H1 (cell line): ENCODE data around the gene CAMP. TPM values are rescaled to one million over a fixed set of nuclear protein-coding genes. Genes with fewer than 3 reads are reported as not detected.

ENCODE experiments used
- CTCF ChIA-PET: fragments of 300-600 bp; sonication (Branson Sonifier 250); formaldehyde crosslinking; loops from one replicate; lab custom pipeline; 2021; ENCODE audit not compliant: partially characterized antibody; lab: Charles Lee
- POLR2A ChIA-PET: fragments of 300-600 bp; sonication (Branson Sonifier 250); formaldehyde crosslinking; loops from one replicate; lab custom pipeline; 2021; ENCODE audit warnings: inconsistent platforms; ENCODE audit not compliant: partially characterized antibody; lab: Charles Lee
- DNase-seq, 2 experiments: peaks; one replicate each; pipeline versions ENCODE4 v3.0.0 to v3.0.0-alpha.2; 2010 to 2022; ENCODE audit warnings: low spot score in 2 of 2, low read depth in 1 of 2, mixed read lengths in 1 of 2
- FAIRE-seq: peaks from 2 replicates; lab custom pipeline; 2011; peaks lifted over from hg19 to GRCh38; lab: Jason Lieb, UNC
- H2AFZ ChIP-seq: 2 replicates; pipeline ENCODE4 v1.8.1; 2012; ENCODE audit warnings: low read length, inconsistent platforms
- H2AK5ac ChIP-seq: 2 replicates; pipeline ENCODE4 v1.6.1; 2013; ENCODE audit warnings: low read depth, low read length
- H2BK120ac ChIP-seq: replicated peaks from 2 replicates; pipeline ENCODE3; 2013; ENCODE audit warnings: low read depth, low read length, inconsistent platforms
- H2BK12ac ChIP-seq: 2 replicates; pipeline ENCODE4 v1.6.1; 2013; ENCODE audit warnings: low read depth, low read length
- H2BK15ac ChIP-seq: 2 replicates; pipeline ENCODE4 v1.6.1; 2013; ENCODE audit warnings: low read length
- H2BK20ac ChIP-seq: 2 replicates; pipeline ENCODE4 v1.6.1; 2013; ENCODE audit warnings: low read length
- H2BK5ac ChIP-seq: 2 replicates; pipeline ENCODE4 v1.6.1; 2013; ENCODE audit warnings: low read depth, low read length
- H3K14ac ChIP-seq: 2 replicates; pipeline ENCODE4 v1.6.1; 2013; ENCODE audit warnings: inconsistent platforms; ENCODE audit not compliant: insufficient read length
- H3K18ac ChIP-seq: 2 replicates; pipeline ENCODE4 v1.6.1; 2013; ENCODE audit warnings: low read length; ENCODE audit errors: extremely low read depth
- H3K23ac ChIP-seq: 2 replicates; pipeline ENCODE4 v1.6.1; 2013; ENCODE audit warnings: inconsistent platforms; ENCODE audit not compliant: insufficient read length
- H3K23me2 ChIP-seq: 2 replicates; pipeline ENCODE4 v1.6.1; 2013; ENCODE audit warnings: low read depth, low read length
- H3K27ac ChIP-seq: 2 replicates; pipeline ENCODE4 v1.6.1; 2011; ENCODE audit warnings: low read depth, low read length, inconsistent platforms
- H3K27me3 ChIP-seq, 4 experiments: replicated peaks in 1 of 4; 1 replicate in 1 of 4; 2 replicates in 3 of 4; pipeline versions ENCODE4 v1.6.1 to v1.8.1; 2011 to 2013; ENCODE audit warnings: low read length in 3 of 4, mild to moderate bottlenecking in 3 of 4, inconsistent platforms in 2 of 4, mixed read lengths in 2 of 4, moderate library complexity in 1 of 4; ENCODE audit not compliant: control insufficient read depth in 3 of 4, insufficient read depth in 3 of 4; ENCODE audit errors: extremely low read depth in 1 of 4
- H3K36me3 ChIP-seq, 4 experiments: 2 replicates each; pipeline versions ENCODE4 v1.6.1 to v1.8.1; 2011 to 2013; ENCODE audit warnings: mild to moderate bottlenecking in 4 of 4, low read length in 3 of 4, moderate library complexity in 2 of 4, control low read depth in 1 of 4, inconsistent platforms in 1 of 4; ENCODE audit not compliant: insufficient read depth in 4 of 4, control insufficient read depth in 2 of 4
- H3K4ac ChIP-seq: replicated peaks from 2 replicates; pipeline ENCODE3; 2013; ENCODE audit warnings: low read length, low read depth, mixed read lengths, inconsistent platforms; ENCODE audit not compliant: insufficient read length
- H3K4me1 ChIP-seq, 4 experiments: replicated peaks in 1 of 4; 1 replicate in 1 of 4; 2 replicates in 3 of 4; pipeline versions ENCODE4 v1.6.1 to v1.8.1; 2011 to 2013; ENCODE audit warnings: low read length in 3 of 4, inconsistent platforms in 2 of 4, mixed read lengths in 1 of 4; ENCODE audit not compliant: insufficient read depth in 4 of 4, control insufficient read depth in 3 of 4
- H3K4me2 ChIP-seq, 2 experiments: 2 replicates each; pipeline versions ENCODE4 v1.6.1 to v1.8.1; 2011 to 2013; ENCODE audit warnings: low read depth in 2 of 2, low read length in 2 of 2, control low read depth in 1 of 2, inconsistent platforms in 1 of 2, mild to moderate bottlenecking in 1 of 2; ENCODE audit not compliant: insufficient read depth in 1 of 2
- H3K4me3 ChIP-seq, 4 experiments: fragments of 200-600, 300-600 bp in 1 of 4; sonication (generic), shearing (Covaris generic), sonication (Bioruptor Twin) in 1 of 4; 2 replicates each; pipeline versions ENCODE4 v1.5.1 to v1.8.1; 2011 to 2016; ENCODE audit warnings: low read length in 4 of 4, low read depth in 3 of 4, control low read depth in 2 of 4, inconsistent platforms in 2 of 4, mild to moderate bottlenecking in 2 of 4, mixed read lengths in 1 of 4, moderate library complexity in 1 of 4; ENCODE audit not compliant: insufficient read depth in 2 of 4; ENCODE audit errors: extremely low read depth in 1 of 4
- H3K56ac ChIP-seq: replicated peaks from 2 replicates; pipeline ENCODE3; 2013; ENCODE audit warnings: low read depth, mild to moderate bottlenecking, mixed read lengths, low read length, inconsistent platforms; ENCODE audit not compliant: insufficient read length
- H3K79me1 ChIP-seq: 2 replicates; pipeline ENCODE4 v1.6.1; 2013; ENCODE audit warnings: low read depth, low read length, control low read depth
- H3K79me2 ChIP-seq, 2 experiments: 2 replicates each; pipeline versions ENCODE4 v1.6.1 to v1.8.1; 2012 to 2013; ENCODE audit warnings: low read length in 2 of 2, mild to moderate bottlenecking in 2 of 2, inconsistent platforms in 1 of 2; ENCODE audit not compliant: insufficient read depth in 2 of 2, control insufficient read depth in 1 of 2
- H3K9ac ChIP-seq, 4 experiments: replicated peaks in 1 of 4; 1 replicate in 1 of 4; 2 replicates in 3 of 4; pipeline versions ENCODE4 v1.6.1 to v1.8.1; 2011 to 2013; ENCODE audit warnings: low read depth in 3 of 4, low read length in 3 of 4, control low read depth in 2 of 4, mild to moderate bottlenecking in 2 of 4, moderate library complexity in 2 of 4, inconsistent platforms in 1 of 4; ENCODE audit errors: extremely low read depth in 1 of 4
- H3K9me3 ChIP-seq, 2 experiments: 2 replicates each; pipeline versions ENCODE4 v1.6.1 to v1.8.1; 2012 to 2013; ENCODE audit warnings: mild to moderate bottlenecking in 2 of 2, moderate library complexity in 2 of 2, control low read depth in 1 of 2, inconsistent platforms in 1 of 2, low read depth in 1 of 2, low read length in 1 of 2, mixed read lengths in 1 of 2; ENCODE audit not compliant: insufficient read depth in 2 of 2
- H4K20me1 ChIP-seq, 2 experiments: replicated peaks in 1 of 2; 2 replicates each; pipeline versions ENCODE3 to v1.8.1; 2011 to 2013; ENCODE audit warnings: inconsistent platforms in 2 of 2, low read length in 2 of 2, mild to moderate bottlenecking in 1 of 2; ENCODE audit not compliant: insufficient read depth in 2 of 2, control insufficient read depth in 1 of 2
- H4K5ac ChIP-seq: 2 replicates; pipeline ENCODE4 v1.6.1; 2013; ENCODE audit warnings: low read length, low read depth, mixed read lengths, inconsistent platforms; ENCODE audit not compliant: insufficient read length
- H4K8ac ChIP-seq: 2 replicates; pipeline ENCODE4 v1.8.0; 2013; ENCODE audit warnings: mild to moderate bottlenecking, moderate library complexity, low read length, inconsistent platforms; ENCODE audit not compliant: insufficient read depth; ENCODE audit errors: extremely low read depth
- H4K91ac ChIP-seq: replicated peaks from 2 replicates; pipeline ENCODE3; 2013; ENCODE audit warnings: low read length, mixed read lengths, inconsistent platforms; ENCODE audit not compliant: insufficient read length
- BRCA1 ChIP-seq: IDR thresholded peaks from 2 replicates; pipeline ENCODE4 v1.6.1; 2012; ENCODE audit warnings: low read depth, low read length, improper control_type of control experiment
- CEBPB ChIP-seq: IDR thresholded peaks from 2 replicates; pipeline ENCODE4 v1.6.1; 2012; ENCODE audit warnings: low read depth, low read length
- CREB1 ChIP-seq: IDR thresholded peaks from 2 replicates; pipeline ENCODE4 v1.6.1; 2012; ENCODE audit warnings: inconsistent platforms
- EP300 ChIP-seq, 2 experiments: IDR thresholded peaks; 1 replicate in 1 of 2; 2 replicates in 1 of 2; pipeline ENCODE4 v1.6.1; 2011 to 2012; ENCODE audit warnings: low read depth in 2 of 2, low read length in 2 of 2, mild to moderate bottlenecking in 2 of 2, borderline replicate concordance in 1 of 2, inconsistent platforms in 1 of 2, moderate library complexity in 1 of 2
- EZH2 ChIP-seq: fragments of 200-600 bp; sonication (generic); IDR thresholded peaks from 2 replicates; pipeline ENCODE4 v1.7.1; 2012; ENCODE audit warnings: low read depth, mild to moderate bottlenecking, moderate library complexity, low read length, inconsistent platforms; ENCODE audit not compliant: severe bottlenecking
- KDM1A ChIP-seq: fragments of 200-600, 300-600 bp; sonication (generic); IDR thresholded peaks from 2 replicates; pipeline ENCODE4 v1.7.1; 2016; ENCODE audit warnings: mild to moderate bottlenecking, low read length, borderline replicate concordance
- POLR2AphosphoS5 ChIP-seq: IDR thresholded peaks from 2 replicates; pipeline ENCODE4 v1.6.1; 2011; ENCODE audit warnings: low read depth, low read length
- RAD21 ChIP-seq, 2 experiments: IDR thresholded peaks in 1 of 2; conservative IDR thresholded peaks in 1 of 2; 2 replicates each; pipeline ENCODE4 v1.6.1; 2011; ENCODE audit warnings: low read depth in 2 of 2, low read length in 2 of 2, improper control_type of control experiment in 1 of 2, inconsistent platforms in 1 of 2, mild to moderate bottlenecking in 1 of 2, moderate library complexity in 1 of 2
- SIX5 ChIP-seq: IDR thresholded peaks from 2 replicates; pipeline ENCODE4 v1.6.1; 2011; ENCODE audit warnings: mild to moderate bottlenecking, low read depth, low read length
- SUZ12 ChIP-seq: fragments of 200-600 bp; sonication (generic); IDR thresholded peaks from 2 replicates; pipeline ENCODE4 v1.6.1; 2012; ENCODE audit warnings: mild to moderate bottlenecking, inconsistent platforms, low read length, moderate library complexity, mixed read lengths
- WGBS, 2 experiments: shearing (Covaris generic) in 1 of 2; methylation state at CpG; one replicate each; pipeline versions ENCODE4 v1.1.6 to v1.1.7; 2013 to 2015; ENCODE audit warnings: low lambda C conversion rate in 2 of 2, mixed read lengths in 2 of 2, inconsistent platforms in 1 of 2, low coverage in 1 of 2, missing lambda C conversion rate in 1 of 2; ENCODE audit not compliant: insufficient replicate concordance in 2 of 2, insufficient coverage in 1 of 2, insufficient read length in 1 of 2; ENCODE audit errors: extremely low coverage in 1 of 2, missing lambda C conversion rate in 1 of 2; 5-methylcytosine and 5-hydroxymethylcytosine counted together
- polyA plus RNA-seq, 7 experiments: library from polyadenylated mRNA; depleted of rRNA in 3 of 7; stranded (reverse) in 5 of 7; unstranded in 2 of 7; fragments of >200 nt in 5 of 7; fragments of 200-250 nt in 2 of 7; gene quantifications; 1 replicate in 5 of 7; 2 replicates in 1 of 7; 4 replicates in 1 of 7; pipeline versions ENCODE4 v1.2.1 to v1.2.3, GENCODE V29; 2011 to 2013; ENCODE audit warnings: missing spikeins in 2 of 7, mixed read lengths in 2 of 7
- total RNA-seq: library from RNA; stranded (reverse); fragmentation: NEBNext Ultra II Directional; extraction: Animal tissue kit (Norgen Biotek cat#: 25700); gene quantifications from 2 replicates; pipeline ENCODE4 v1.2.1, GENCODE V29; 2021
- TF ChIP-seq, protein P1 (sequence below): IDR thresholded peaks from 2 replicates; pipeline ENCODE4 v1.6.1; 2012; ENCODE audit warnings: low read length, inconsistent platforms

The CAMP gene
- total and polyA plus RNA-seq, 2 of the 8 experiments (the other 6 are each of a cell fraction or from before 2014, with no cell fraction given), result not detected

DNA sequence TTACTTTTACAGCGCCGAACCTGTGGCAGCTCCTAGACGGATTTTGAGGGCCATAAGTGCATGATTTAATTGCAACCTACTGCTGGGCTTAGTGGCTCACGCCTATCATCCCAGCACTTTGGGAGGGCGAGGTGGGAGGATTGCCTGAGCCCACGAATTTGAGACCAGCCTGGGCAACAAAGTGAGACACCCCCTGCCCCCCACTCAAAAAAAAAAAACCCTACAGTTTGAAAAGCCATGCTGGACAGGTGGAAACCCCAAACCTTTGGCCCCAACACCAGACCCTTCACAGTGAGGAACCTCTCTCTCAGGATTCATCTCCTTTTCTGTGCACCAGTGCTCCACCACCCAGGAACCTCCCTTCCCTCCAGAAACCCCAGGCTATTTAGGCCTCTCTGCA lies 34.0 kb upstream of the CAMP start:
- no peak overlapping the region for H4K91ac ChIP-seq
- FAIRE-seq, result no peak
- no peak overlapping the region for H3K14ac ChIP-seq
- no peak overlapping the region for H3K27ac ChIP-seq
- H3K36me3 ChIP-seq, result peaks cover 7 to 24% (median 16%) of the 10 kb centered on the region in 4 experiments; a peak in 7 of 8 replicates
- H4K20me1 ChIP-seq, result peaks cover 0 to 4% of the 10 kb centered on the region in 2 experiments
- no peak overlapping the region for H3K18ac ChIP-seq
- H4K5ac ChIP-seq, result no peak overlapping the region
- H3K4me1 ChIP-seq, result peaks cover 0 to 12% (median 8%) of the 10 kb centered on the region in 4 experiments; a peak in 5 of 7 replicates
- H3K23ac ChIP-seq, result no peak overlapping the region
- no peak overlapping the region for H4K8ac ChIP-seq
- peaks cover 6% of the 10 kb centered on the region; the same call in 1 of the 2 replicates for H3K23me2 ChIP-seq
- no peak overlapping the region for H2BK5ac ChIP-seq
- CTCF ChIA-PET, result interaction anchor here (1.3 to 2.1 kb wide), 2 partner anchors 247 to 446 kb away, joined by 3 to 9 read pairs; no protein-coding TSS in a partner anchor
- no peak overlapping the region for H2BK120ac ChIP-seq
- H2BK15ac ChIP-seq, result peak overlapping the region; percentile 67; the same call in 1 of the 2 replicates
- H3K4me3 ChIP-seq, result no peak overlapping the region
- H2AK5ac ChIP-seq, result no peak overlapping the region
- no peak for DNase-seq
- 94% methylated on average over 6 of the region's 6 CpGs; no CpG with 5 or more reads in 1 of the 2 experiments for WGBS, 2 experiments
- peaks cover 12 to 32% of the 10 kb centered on the region in 2 experiments for H3K79me2 ChIP-seq
- no peak overlapping the region for H3K4ac ChIP-seq
- no peak overlapping the region for H3K9ac ChIP-seq
- POLR2A ChIA-PET, result interaction anchor here (1.0 to 5.1 kb wide), 9 partner anchors 10 to 281 kb away, joined by 3 to 82 read pairs (median 8); partner anchors contain the start of gene ZNF589
- 0 out of 2 replicates have a peak, but pooled peaks cover 2% of the 10 kb centered on the region for H3K79me1 ChIP-seq
- H3K27me3 ChIP-seq, result no peaks in the 10 kb centered on the region
- no peak overlapping the region for H2AFZ ChIP-seq
- no peak overlapping the region; the same call in 1 of the 2 replicates for H2BK12ac ChIP-seq
- 0 out of 2 replicates have a peak overlapping the region, but pooled peaks have one; percentile 55 for H2BK20ac ChIP-seq
- peaks cover 0 to 2% of the 10 kb centered on the region in 2 experiments; a peak in 1 of 4 replicates for H3K9me3 ChIP-seq
- no peak overlapping the region for H3K4me2 ChIP-seq
- no peak overlapping the region for H3K56ac ChIP-seq
- TF ChIP-seq EZH2 (no peak), SIX5 (no peak), CEBPB (no peak), RAD21 (IDR thresholded peaks at IDR 0.05 in 1 of 2, conservative IDR thresholded peaks at IDR 0.05 in 1 of 2; ENCODE audit: low read depth in 2 of 2, low read length in 2 of 2) (no peak), BRCA1 (no peak), POLR2AphosphoS5 (no peak), CREB1 (no peak), SUZ12 (no peak), EP300 (IDR thresholded peaks at IDR 0.05; ENCODE audit: borderline replicate concordance in 1 of 2, low read depth in 2 of 2, low read length in 2 of 2) (no peak), KDM1A (no peak)
- TF ChIP-seq, protein P1, sequence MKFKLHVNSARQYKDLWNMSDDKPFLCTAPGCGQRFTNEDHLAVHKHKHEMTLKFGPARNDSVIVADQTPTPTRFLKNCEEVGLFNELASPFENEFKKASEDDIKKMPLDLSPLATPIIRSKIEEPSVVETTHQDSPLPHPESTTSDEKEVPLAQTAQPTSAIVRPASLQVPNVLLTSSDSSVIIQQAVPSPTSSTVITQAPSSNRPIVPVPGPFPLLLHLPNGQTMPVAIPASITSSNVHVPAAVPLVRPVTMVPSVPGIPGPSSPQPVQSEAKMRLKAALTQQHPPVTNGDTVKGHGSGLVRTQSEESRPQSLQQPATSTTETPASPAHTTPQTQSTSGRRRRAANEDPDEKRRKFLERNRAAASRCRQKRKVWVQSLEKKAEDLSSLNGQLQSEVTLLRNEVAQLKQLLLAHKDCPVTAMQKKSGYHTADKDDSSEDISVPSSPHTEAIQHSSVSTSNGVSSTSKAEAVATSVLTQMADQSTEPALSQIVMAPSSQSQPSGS, result no peak
